WERI-Rb-1 (cell line): ENCODE data around the gene AOX1.
A peak's percentile ranks its signal among the peaks of the same experiment; 100 is the strongest.

Experiments
- DNase-seq: peaks from one replicate; pipeline ENCODE4 v3.0.0-alpha.2; 2020
- H3K27ac ChIP-seq: fragments of 250-450 bp; sonication (Bioruptor Pico); 2 replicates; pipeline ENCODE4 v1.5.1; 2020; ENCODE audit warnings: mild to moderate bottlenecking, moderate library complexity
- H3K27me3 ChIP-seq: fragments of 250-450 bp; sonication (Bioruptor Pico); 2 replicates; pipeline ENCODE4 v1.5.1; 2021; ENCODE audit warnings: mild to moderate bottlenecking, low read depth, moderate library complexity; ENCODE audit not compliant: insufficient read depth, severe bottlenecking
- H3K36me3 ChIP-seq: fragments of 250-450 bp; sonication (Bioruptor Pico); 2 replicates; pipeline ENCODE4 v1.5.1; 2020; ENCODE audit warnings: mild to moderate bottlenecking, moderate library complexity
- H3K4me3 ChIP-seq: 2 replicates; pipeline ENCODE4 v1.5.1; 2011; ENCODE audit warnings: low read depth, mild to moderate bottlenecking, control low read depth, low read length
- H3K9me3 ChIP-seq: fragments of 250-450 bp; sonication (Bioruptor Pico); 2 replicates; pipeline ENCODE4 v1.5.1; 2021; ENCODE audit warnings: mild to moderate bottlenecking, moderate library complexity; ENCODE audit not compliant: severe bottlenecking
- CTCF ChIP-seq: IDR thresholded peaks from 2 replicates; pipeline ENCODE4 v1.5.1; 2011; ENCODE audit warnings: low read depth, mild to moderate bottlenecking, control low read depth, inconsistent platforms, low read length

AOX1 gene

GRCh38 chr2:200703127-200703925 lies 117.5 kb downstream of the AOX1 start:
- DNase-seq: peak; percentile 20
- no peaks in the 10 kb centered on the region for H3K9me3 ChIP-seq
- TF ChIP-seq CTCF: 0 out of 2 replicates have a peak, but pooled peaks have one; percentile 14
- H3K36me3 ChIP-seq: no peaks in the 10 kb centered on the region
- no peak overlapping the region for H3K4me3 ChIP-seq
- no peak overlapping the region for H3K27ac ChIP-seq
- no peaks in the 10 kb centered on the region for H3K27me3 ChIP-seq

GRCh38 chr2:200703926-200704637 lies 118.3 kb downstream of the AOX1 start:
- H3K36me3 ChIP-seq: no peaks in the 10 kb centered on the region
- H3K4me3 ChIP-seq: no peak overlapping the region
- H3K27me3 ChIP-seq: no peaks in the 10 kb centered on the region
- DNase-seq: no peak
- H3K9me3 ChIP-seq: no peaks in the 10 kb centered on the region
- H3K27ac ChIP-seq: no peak overlapping the region
- no peak for TF ChIP-seq CTCF

- 0 out of 2 replicates have a peak, but pooled peaks have one; percentile 7 for TF ChIP-seq CTCF
- H3K27me3 ChIP-seq: no peaks in the 10 kb centered on the region
- H3K36me3 ChIP-seq: no peaks in the 10 kb centered on the region
- H3K4me3 ChIP-seq: no peak overlapping the region
- no peaks in the 10 kb centered on the region for H3K9me3 ChIP-seq
- H3K27ac ChIP-seq: no peak overlapping the region
- peak; percentile 17 for DNase-seq
These were observed 119.7 kb downstream of the AOX1 start for GRCh38 chr2:200705305-200706041.

GRCh38 chr2:200708943-200709342 lies 123.1 kb downstream of the AOX1 start:
- no peak overlapping the region for H3K27ac ChIP-seq
- H3K36me3 ChIP-seq: no peaks in the 10 kb centered on the region
- no peaks in the 10 kb centered on the region for H3K9me3 ChIP-seq
- DNase-seq: no peak
- H3K4me3 ChIP-seq: no peak overlapping the region
- TF ChIP-seq CTCF: no peak
- no peaks in the 10 kb centered on the region for H3K27me3 ChIP-seq

- Histone ChIP-seq H3K9me3 (no peaks in the 10 kb centered on the region), H3K27me3 (no peaks in the 10 kb centered on the region), H3K4me3 (no peak overlapping the region), H3K36me3 (no peaks in the 10 kb centered on the region), H3K27ac (no peak overlapping the region)
- peak; percentile 71 for DNase-seq
- peak; percentile 74 for TF ChIP-seq CTCF
These were observed 127.3 kb downstream of the AOX1 start for GRCh38 chr2:200713003-200713703.
